K562 (cell line): ENCODE data around the gene RTL10. TPM values are rescaled to one million over a fixed set of nuclear protein-coding genes. Genes with fewer than 3 reads are reported as not detected.

ENCODE experiments used
- BCOR ChIP-seq: fragments of 450-650 bp; IDR thresholded peaks from 2 replicates; pipeline ENCODE4 v1.6.1; 2016
- HIVEP1 ChIP-seq: fragments of 250-450 bp; sonication (Bioruptor Pico); IDR thresholded peaks from 2 replicates; pipeline ENCODE4 v1.4.0; 2020; ENCODE audit warnings: mild to moderate bottlenecking
- MAFK ChIP-seq: IDR thresholded peaks from 2 replicates; pipeline ENCODE4 v1.6.1; 2011; ENCODE audit warnings: low read length, improper control_type of control experiment
- NFRKB ChIP-seq: fragments of 450-650 bp; IDR thresholded peaks from 2 replicates; pipeline ENCODE4 v1.6.1; 2016; ENCODE audit warnings: low read depth
- POLR2H ChIP-seq: IDR thresholded peaks from 2 replicates; pipeline ENCODE4 v1.6.1; 2016; ENCODE audit warnings: missing genetic modification characterization, low read depth, mild to moderate bottlenecking, control low read depth, missing compliant biosample characterization, moderate library complexity
- RBM39 ChIP-seq: fragments of 200-400 bp; formaldehyde crosslinking; optimal IDR thresholded peaks from 2 replicates; pipeline ENCODE3; 2018; ENCODE audit warnings: low read depth, low read length
- SP1 ChIP-seq: sonication (generic); formaldehyde crosslinking; IDR thresholded peaks from 2 replicates; pipeline ENCODE4 v1.8.1; 2022; ENCODE audit warnings: mild to moderate bottlenecking, missing genetic modification reagents
- ZNF384 ChIP-seq: IDR thresholded peaks from 2 replicates; pipeline ENCODE4 v1.6.1; 2012; ENCODE audit warnings: low read depth, low read length, improper control_type of control experiment
- ZNF764 ChIP-seq: fragments of 250-450 bp; sonication (Bioruptor Pico); IDR thresholded peaks from 2 replicates; pipeline ENCODE4 v1.4.0; 2020; ENCODE audit warnings: low read depth, mild to moderate bottlenecking, moderate library complexity
- polyA plus RNA-seq, 8 experiments: library from polyadenylated mRNA; depleted of rRNA in 4 of 8; stranded (reverse) in 5 of 8; unstranded in 3 of 8; fragments of >200 nt; fragmentation: Nextera tagmentation in 2 of 8; fragmentation: Illumina TruSeq in 1 of 8; extraction: Ambion mirVana in 2 of 8; extraction: Trizol in 1 of 8; gene quantifications; 2 replicates each; pipeline versions ENCODE4 v1.2.1 to v1.2.3, GENCODE V29; 2011 to 2014; ENCODE audit warnings: inconsistent platforms in 1 of 8, missing spikeins in 1 of 8
- total RNA-seq, 7 experiments: library from RNA; depleted of rRNA in 6 of 7; stranded (reverse); fragments of >200 nt in 6 of 7; fragmentation: Illumina TruSeq in 2 of 7; extraction: Trizol in 2 of 7; gene quantifications; 2 replicates each; pipeline versions ENCODE4 v1.2.1 to v1.2.3, GENCODE V29; 2011 to 2021; ENCODE audit warnings: low replicate concordance in 1 of 7
- TF ChIP-seq, protein P1 (sequence below): fragments of 200-400 bp; formaldehyde crosslinking; IDR thresholded peaks from 2 replicates; pipeline ENCODE4 v1.6.1; 2017; ENCODE audit warnings: mild to moderate bottlenecking, low read depth, low read length, moderate library complexity
- TF ChIP-seq, protein P2 (sequence below), 3 experiments: IDR thresholded peaks in 2 of 3; conservative IDR thresholded peaks in 1 of 3; 2 replicates each; pipeline ENCODE4 v1.5.1; 2011 to 2012; ENCODE audit warnings: low read length in 3 of 3, mild to moderate bottlenecking in 3 of 3, control low read depth in 2 of 3, improper control_type of control experiment in 1 of 3, inconsistent platforms in 1 of 3, low read depth in 1 of 3, mixed read lengths in 1 of 3, moderate library complexity in 1 of 3; ENCODE audit not compliant: insufficient read depth in 2 of 3
- TF ChIP-seq, protein P3 (sequence below), 2 experiments: fragments of 450-650 bp; formaldehyde crosslinking in 1 of 2; IDR thresholded peaks; 2 replicates each; pipeline versions ENCODE4 v1.4.0 to v1.6.1; 2014 to 2020; ENCODE audit warnings: mild to moderate bottlenecking in 2 of 2, borderline replicate concordance in 1 of 2, low read depth in 1 of 2
- TF ChIP-seq, protein P4 (sequence below): sonication (generic); formaldehyde crosslinking; IDR thresholded peaks from 2 replicates; pipeline ENCODE4 v1.5.0; 2020; ENCODE audit warnings: missing genetic modification reagents

RTL10 gene
- total and polyA plus RNA-seq, 9 of the 15 experiments (the other 6 are each of a cell fraction or from before 2014, with no cell fraction given), result 19.8 to 75.5 (median 32.5) TPM

DNA sequence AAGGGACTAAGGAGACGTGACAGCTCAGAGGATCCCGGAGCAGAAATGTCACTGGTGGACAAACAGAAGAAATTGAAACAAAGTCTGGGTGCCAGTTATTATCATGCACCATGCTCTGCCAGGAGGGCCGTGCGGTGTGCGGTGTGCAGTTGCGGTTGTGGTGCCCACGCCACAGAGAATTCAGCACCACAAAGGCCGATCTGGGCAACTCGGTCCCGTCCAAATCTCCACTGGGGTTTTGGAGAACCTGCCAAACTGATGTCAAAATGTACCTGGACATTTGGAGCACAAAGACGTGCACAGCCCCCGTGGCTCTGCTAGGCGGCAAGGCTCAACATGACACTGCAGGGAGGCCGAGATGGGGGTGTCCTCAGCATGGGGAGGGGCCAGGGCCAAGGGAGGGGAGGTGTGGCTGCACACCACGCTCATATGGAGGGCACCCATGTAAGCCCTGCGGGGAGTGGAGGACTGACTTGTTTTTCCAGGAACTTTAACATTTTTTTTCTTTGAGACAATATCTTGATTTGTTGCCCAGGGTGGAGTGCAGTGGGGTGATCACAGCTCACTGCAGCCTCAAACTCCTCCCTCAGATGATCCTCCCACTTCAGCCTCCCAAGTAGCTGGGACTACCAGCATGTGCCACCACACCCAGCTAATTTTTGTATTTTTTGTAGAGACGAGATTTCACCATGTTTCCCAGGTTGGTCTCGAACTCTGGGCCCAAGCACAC is 39.4 kb downstream of the RTL10 start (continued):
- TF ChIP-seq, protein P1, sequence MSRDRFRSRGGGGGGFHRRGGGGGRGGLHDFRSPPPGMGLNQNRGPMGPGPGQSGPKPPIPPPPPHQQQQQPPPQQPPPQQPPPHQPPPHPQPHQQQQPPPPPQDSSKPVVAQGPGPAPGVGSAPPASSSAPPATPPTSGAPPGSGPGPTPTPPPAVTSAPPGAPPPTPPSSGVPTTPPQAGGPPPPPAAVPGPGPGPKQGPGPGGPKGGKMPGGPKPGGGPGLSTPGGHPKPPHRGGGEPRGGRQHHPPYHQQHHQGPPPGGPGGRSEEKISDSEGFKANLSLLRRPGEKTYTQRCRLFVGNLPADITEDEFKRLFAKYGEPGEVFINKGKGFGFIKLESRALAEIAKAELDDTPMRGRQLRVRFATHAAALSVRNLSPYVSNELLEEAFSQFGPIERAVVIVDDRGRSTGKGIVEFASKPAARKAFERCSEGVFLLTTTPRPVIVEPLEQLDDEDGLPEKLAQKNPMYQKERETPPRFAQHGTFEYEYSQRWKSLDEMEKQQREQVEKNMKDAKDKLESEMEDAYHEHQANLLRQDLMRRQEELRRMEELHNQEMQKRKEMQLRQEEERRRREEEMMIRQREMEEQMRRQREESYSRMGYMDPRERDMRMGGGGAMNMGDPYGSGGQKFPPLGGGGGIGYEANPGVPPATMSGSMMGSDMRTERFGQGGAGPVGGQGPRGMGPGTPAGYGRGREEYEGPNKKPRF, result no peak
- no peak for TF ChIP-seq SP1 (CRISPR knock-in tag)
- TF ChIP-seq, protein P2, sequence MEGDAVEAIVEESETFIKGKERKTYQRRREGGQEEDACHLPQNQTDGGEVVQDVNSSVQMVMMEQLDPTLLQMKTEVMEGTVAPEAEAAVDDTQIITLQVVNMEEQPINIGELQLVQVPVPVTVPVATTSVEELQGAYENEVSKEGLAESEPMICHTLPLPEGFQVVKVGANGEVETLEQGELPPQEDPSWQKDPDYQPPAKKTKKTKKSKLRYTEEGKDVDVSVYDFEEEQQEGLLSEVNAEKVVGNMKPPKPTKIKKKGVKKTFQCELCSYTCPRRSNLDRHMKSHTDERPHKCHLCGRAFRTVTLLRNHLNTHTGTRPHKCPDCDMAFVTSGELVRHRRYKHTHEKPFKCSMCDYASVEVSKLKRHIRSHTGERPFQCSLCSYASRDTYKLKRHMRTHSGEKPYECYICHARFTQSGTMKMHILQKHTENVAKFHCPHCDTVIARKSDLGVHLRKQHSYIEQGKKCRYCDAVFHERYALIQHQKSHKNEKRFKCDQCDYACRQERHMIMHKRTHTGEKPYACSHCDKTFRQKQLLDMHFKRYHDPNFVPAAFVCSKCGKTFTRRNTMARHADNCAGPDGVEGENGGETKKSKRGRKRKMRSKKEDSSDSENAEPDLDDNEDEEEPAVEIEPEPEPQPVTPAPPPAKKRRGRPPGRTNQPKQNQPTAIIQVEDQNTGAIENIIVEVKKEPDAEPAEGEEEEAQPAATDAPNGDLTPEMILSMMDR (IDR thresholded peaks at IDR 0.05 in 2 of 3, conservative IDR thresholded peaks at IDR 0.05 in 1 of 3; ENCODE audit: insufficient read depth in 2 of 3, low read depth in 1 of 3, low read length in 3 of 3), result 0 out of 6 replicates have a peak, but pooled peaks of 1 of the 3 experiments have one; percentile 15
- peak; percentile 47; the same call in 1 of the 2 replicates for TF ChIP-seq MAFK
- peak; percentile 60; the same call in 1 of the 2 replicates for TF ChIP-seq ZNF764
- no peak for TF ChIP-seq POLR2H (tag)
- TF ChIP-seq, protein P3, sequence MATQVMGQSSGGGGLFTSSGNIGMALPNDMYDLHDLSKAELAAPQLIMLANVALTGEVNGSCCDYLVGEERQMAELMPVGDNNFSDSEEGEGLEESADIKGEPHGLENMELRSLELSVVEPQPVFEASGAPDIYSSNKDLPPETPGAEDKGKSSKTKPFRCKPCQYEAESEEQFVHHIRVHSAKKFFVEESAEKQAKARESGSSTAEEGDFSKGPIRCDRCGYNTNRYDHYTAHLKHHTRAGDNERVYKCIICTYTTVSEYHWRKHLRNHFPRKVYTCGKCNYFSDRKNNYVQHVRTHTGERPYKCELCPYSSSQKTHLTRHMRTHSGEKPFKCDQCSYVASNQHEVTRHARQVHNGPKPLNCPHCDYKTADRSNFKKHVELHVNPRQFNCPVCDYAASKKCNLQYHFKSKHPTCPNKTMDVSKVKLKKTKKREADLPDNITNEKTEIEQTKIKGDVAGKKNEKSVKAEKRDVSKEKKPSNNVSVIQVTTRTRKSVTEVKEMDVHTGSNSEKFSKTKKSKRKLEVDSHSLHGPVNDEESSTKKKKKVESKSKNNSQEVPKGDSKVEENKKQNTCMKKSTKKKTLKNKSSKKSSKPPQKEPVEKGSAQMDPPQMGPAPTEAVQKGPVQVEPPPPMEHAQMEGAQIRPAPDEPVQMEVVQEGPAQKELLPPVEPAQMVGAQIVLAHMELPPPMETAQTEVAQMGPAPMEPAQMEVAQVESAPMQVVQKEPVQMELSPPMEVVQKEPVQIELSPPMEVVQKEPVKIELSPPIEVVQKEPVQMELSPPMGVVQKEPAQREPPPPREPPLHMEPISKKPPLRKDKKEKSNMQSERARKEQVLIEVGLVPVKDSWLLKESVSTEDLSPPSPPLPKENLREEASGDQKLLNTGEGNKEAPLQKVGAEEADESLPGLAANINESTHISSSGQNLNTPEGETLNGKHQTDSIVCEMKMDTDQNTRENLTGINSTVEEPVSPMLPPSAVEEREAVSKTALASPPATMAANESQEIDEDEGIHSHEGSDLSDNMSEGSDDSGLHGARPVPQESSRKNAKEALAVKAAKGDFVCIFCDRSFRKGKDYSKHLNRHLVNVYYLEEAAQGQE (IDR thresholded peaks at IDR 0.05; ENCODE audit: borderline replicate concordance), result 0 out of 2 replicates have a peak, but pooled peaks have one; percentile 14
- TF ChIP-seq, protein P3 (CRISPR knock-in tag; IDR thresholded peaks at IDR 0.05; ENCODE audit: low read depth), result no peak
- TF ChIP-seq HIVEP1 (CRISPR knock-in tag), result 0 out of 2 replicates have a peak, but pooled peaks have one; percentile 11
- TF ChIP-seq ZNF384, result peak; percentile 94
- peak; percentile 88 for TF ChIP-seq BCOR
- TF ChIP-seq, protein P4, sequence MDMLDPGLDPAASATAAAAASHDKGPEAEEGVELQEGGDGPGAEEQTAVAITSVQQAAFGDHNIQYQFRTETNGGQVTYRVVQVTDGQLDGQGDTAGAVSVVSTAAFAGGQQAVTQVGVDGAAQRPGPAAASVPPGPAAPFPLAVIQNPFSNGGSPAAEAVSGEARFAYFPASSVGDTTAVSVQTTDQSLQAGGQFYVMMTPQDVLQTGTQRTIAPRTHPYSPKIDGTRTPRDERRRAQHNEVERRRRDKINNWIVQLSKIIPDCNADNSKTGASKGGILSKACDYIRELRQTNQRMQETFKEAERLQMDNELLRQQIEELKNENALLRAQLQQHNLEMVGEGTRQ (CRISPR knock-in tag), result 0 out of 2 replicates have a peak, but pooled peaks have one; percentile 25
- TF ChIP-seq RBM39, result peak; percentile 18
- TF ChIP-seq NFRKB, result peak; percentile 55; the same call in 1 of the 2 replicates
